Tibial nerve (tissue), 3 donors: Measurements from ENCODE around the gene MBL2.

Experiments
- CTCF ChIP-seq, 5 experiments: fragments of 200-600 bp in 3 of 5; fragments of 450-650 bp in 2 of 5; sonication (generic) in 3 of 5; IDR thresholded peaks; one replicate each; pipeline ENCODE4 v1.5.1; 2016 to 2019; ENCODE audit warnings: antibody characterized with exemption in 5 of 5, mild to moderate bottlenecking in 3 of 5, moderate library complexity in 2 of 5
- POLR2A ChIP-seq, 2 donors: fragments of 450-650 bp; IDR thresholded peaks; one replicate each; pipeline ENCODE4 v1.6.1; 2017; ENCODE audit warnings: antibody characterized with exemption in 2 of 2, mild to moderate bottlenecking in 2 of 2, moderate library complexity in 2 of 2

GRCh38 chr10:52750629-52751028, 22.0 kb downstream of the MBL2 start:
- TF ChIP-seq CTCF (IDR thresholded peaks at IDR 0.05): no peak
- no peak for TF ChIP-seq POLR2A (IDR thresholded peaks at IDR 0.05)
